ENCODE measurements around the gene ADGRV1.

Gene ADGRV1

DNA sequence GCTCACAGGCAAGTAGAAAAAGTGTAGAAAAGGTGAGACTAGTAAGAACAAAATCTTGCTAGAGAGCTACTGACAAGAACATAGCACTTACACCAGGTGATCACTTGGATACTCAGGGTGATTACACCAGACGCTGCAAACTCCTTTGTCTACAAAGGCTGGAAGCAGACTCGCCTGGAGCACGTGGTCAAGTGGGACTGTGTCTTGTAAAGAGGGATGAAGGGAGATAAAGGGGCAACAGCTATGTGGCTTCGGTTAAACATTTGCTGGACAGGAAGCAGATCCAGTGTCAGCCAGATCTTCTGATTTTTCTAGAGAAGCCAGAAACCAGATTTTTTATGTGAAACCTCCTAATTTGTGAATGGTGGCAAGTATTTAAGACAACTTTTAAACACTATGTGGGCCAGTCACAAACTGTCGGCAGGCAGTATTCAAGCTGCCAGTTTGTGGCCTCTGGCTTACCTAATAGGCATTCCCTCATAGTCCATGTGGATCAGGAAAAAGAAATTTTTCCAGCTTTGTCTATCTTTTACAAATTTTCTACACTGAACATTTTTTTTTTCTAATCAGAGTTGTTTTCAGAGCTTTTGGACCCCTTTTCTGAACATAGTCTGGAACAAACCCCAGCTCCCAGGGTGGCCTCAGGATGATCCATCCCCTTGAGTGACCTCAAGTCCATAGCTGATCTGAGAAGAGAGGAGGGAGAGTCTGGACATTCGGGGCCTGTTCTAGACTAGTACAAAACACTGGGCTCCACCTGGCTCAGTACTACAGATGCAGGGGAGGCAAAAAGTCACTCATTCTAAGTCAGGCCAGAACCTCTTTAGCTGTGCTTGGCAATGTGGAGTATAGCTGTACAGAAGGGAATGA lies 561.6 kb downstream of the ADGRV1 start:
- TF ChIP-seq EP300 (IDR thresholded peaks at IDR 0.05; ENCODE audit: borderline replicate concordance) (no peak), ZBTB7A (IDR thresholded peaks at IDR 0.05; ENCODE audit: low read depth) (no peak), NFIC (IDR thresholded peaks at IDR 0.05) (no peak), RAD21 (IDR thresholded peaks at IDR 0.05; ENCODE audit: low read depth) (no peak), CREB1 (IDR thresholded peaks at IDR 0.05; ENCODE audit: low read depth) (no peak), TCF12 (IDR thresholded peaks at IDR 0.05; ENCODE audit: low read depth) (no peak), TEAD4 (IDR thresholded peaks at IDR 0.05) (no peak), YY1 (IDR thresholded peaks at IDR 0.05; ENCODE audit: low read depth) (no peak), EGR1 (IDR thresholded peaks at IDR 0.05) (no peak), FOXM1 (IDR thresholded peaks at IDR 0.05; ENCODE audit: borderline replicate concordance, low read depth) (no peak), TAF1 (IDR thresholded peaks at IDR 0.05; ENCODE audit: low read depth) (no peak), CEBPB (IDR thresholded peaks at IDR 0.05) (no peak)
- TF ChIP-seq, protein P1, sequence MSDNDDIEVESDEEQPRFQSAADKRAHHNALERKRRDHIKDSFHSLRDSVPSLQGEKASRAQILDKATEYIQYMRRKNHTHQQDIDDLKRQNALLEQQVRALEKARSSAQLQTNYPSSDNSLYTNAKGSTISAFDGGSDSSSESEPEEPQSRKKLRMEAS (IDR thresholded peaks at IDR 0.05), result no peak
- TF ChIP-seq, protein P2, sequence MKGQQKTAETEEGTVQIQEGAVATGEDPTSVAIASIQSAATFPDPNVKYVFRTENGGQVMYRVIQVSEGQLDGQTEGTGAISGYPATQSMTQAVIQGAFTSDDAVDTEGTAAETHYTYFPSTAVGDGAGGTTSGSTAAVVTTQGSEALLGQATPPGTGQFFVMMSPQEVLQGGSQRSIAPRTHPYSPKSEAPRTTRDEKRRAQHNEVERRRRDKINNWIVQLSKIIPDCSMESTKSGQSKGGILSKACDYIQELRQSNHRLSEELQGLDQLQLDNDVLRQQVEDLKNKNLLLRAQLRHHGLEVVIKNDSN (IDR thresholded peaks at IDR 0.05), result no peak
- TF ChIP-seq, protein P3, sequence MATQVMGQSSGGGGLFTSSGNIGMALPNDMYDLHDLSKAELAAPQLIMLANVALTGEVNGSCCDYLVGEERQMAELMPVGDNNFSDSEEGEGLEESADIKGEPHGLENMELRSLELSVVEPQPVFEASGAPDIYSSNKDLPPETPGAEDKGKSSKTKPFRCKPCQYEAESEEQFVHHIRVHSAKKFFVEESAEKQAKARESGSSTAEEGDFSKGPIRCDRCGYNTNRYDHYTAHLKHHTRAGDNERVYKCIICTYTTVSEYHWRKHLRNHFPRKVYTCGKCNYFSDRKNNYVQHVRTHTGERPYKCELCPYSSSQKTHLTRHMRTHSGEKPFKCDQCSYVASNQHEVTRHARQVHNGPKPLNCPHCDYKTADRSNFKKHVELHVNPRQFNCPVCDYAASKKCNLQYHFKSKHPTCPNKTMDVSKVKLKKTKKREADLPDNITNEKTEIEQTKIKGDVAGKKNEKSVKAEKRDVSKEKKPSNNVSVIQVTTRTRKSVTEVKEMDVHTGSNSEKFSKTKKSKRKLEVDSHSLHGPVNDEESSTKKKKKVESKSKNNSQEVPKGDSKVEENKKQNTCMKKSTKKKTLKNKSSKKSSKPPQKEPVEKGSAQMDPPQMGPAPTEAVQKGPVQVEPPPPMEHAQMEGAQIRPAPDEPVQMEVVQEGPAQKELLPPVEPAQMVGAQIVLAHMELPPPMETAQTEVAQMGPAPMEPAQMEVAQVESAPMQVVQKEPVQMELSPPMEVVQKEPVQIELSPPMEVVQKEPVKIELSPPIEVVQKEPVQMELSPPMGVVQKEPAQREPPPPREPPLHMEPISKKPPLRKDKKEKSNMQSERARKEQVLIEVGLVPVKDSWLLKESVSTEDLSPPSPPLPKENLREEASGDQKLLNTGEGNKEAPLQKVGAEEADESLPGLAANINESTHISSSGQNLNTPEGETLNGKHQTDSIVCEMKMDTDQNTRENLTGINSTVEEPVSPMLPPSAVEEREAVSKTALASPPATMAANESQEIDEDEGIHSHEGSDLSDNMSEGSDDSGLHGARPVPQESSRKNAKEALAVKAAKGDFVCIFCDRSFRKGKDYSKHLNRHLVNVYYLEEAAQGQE (IDR thresholded peaks at IDR 0.05; ENCODE audit: low read depth), result no peak

DNA sequence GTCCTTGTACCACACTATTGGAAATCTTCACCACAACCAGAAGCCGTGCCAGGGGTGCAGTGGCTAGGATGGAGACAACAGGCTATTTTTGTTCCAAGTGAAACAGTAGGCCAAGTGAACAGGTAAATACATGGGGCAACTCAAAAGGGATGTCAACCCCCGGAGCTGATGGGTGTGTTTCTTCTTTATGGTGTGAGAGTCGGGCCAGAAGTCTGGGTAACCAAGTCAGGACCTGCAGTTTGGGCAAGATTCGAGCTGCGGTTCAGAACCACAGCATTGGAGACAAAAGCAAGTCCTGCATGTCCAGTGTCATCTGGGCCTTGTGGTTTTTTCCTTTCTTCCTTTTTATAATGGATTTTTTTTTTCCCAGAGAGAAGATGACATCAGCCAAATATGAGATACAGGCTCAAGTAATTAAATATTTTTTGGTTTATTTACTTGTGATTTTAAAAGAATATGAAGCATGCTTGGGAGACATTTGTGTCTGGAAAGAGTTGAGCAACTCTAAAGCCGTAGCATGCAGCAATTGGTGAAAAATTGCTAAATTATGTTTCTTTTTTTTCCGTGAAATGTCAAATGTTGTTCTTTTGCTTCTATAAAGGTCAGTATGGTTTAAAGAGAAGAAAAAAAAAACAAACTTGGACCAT lies 562.9 kb downstream of the ADGRV1 start:
- TF ChIP-seq EP300 (IDR thresholded peaks at IDR 0.05; ENCODE audit: borderline replicate concordance) (no peak), TAF1 (IDR thresholded peaks at IDR 0.05; ENCODE audit: low read depth) (no peak), RAD21 (IDR thresholded peaks at IDR 0.05; ENCODE audit: low read depth) (no peak), ZBTB7A (IDR thresholded peaks at IDR 0.05; ENCODE audit: low read depth) (no peak), CREB1 (IDR thresholded peaks at IDR 0.05; ENCODE audit: low read depth) (no peak)
- TF ChIP-seq, protein P1 (IDR thresholded peaks at IDR 0.05), result no peak
- TF ChIP-seq, protein P2 (IDR thresholded peaks at IDR 0.05), result no peak

DNA sequence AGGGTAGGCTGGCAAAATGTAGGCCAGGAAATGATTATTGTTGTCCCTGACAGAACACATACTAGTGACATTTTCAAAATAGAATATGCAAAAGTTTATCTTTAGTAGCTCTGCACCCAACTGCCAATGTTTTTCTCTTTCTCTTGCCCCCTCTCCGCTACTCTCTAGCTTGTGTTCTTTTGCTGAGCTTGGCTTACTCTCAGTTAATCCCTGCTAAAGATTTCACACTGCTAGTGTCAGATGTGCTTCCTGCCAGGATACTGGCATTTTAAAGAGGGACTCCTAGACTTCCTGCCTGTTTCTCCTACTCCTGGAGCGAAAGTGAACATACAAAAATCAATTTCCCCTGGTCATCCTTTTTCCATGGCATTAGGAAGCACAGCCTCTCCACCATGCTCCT lies 564.1 kb downstream of the ADGRV1 start:
- TF ChIP-seq TCF12 (IDR thresholded peaks at IDR 0.05; ENCODE audit: low read depth), result no peak
- no peak for TF ChIP-seq RAD21 (IDR thresholded peaks at IDR 0.05; ENCODE audit: low read depth)
- TF ChIP-seq EP300 (IDR thresholded peaks at IDR 0.05; ENCODE audit: borderline replicate concordance), result no peak
- TF ChIP-seq CREB1 (IDR thresholded peaks at IDR 0.05; ENCODE audit: low read depth), result no peak
- TF ChIP-seq, protein P2 (IDR thresholded peaks at IDR 0.05), result no peak
- no peak for TF ChIP-seq CEBPB (IDR thresholded peaks at IDR 0.05)
- TF ChIP-seq YY1 (IDR thresholded peaks at IDR 0.05; ENCODE audit: low read depth), result no peak
- TF ChIP-seq, protein P1 (IDR thresholded peaks at IDR 0.05), result no peak
- TF ChIP-seq TAF1 (IDR thresholded peaks at IDR 0.05; ENCODE audit: low read depth), result no peak
- TF ChIP-seq, protein P3 (IDR thresholded peaks at IDR 0.05; ENCODE audit: low read depth), result no peak
- TF ChIP-seq TEAD4 (IDR thresholded peaks at IDR 0.05), result no peak
- TF ChIP-seq NFIC (IDR thresholded peaks at IDR 0.05), result no peak
- no peak for TF ChIP-seq EGR1 (IDR thresholded peaks at IDR 0.05)
- TF ChIP-seq FOXM1 (IDR thresholded peaks at IDR 0.05; ENCODE audit: borderline replicate concordance, low read depth), result no peak

DNA sequence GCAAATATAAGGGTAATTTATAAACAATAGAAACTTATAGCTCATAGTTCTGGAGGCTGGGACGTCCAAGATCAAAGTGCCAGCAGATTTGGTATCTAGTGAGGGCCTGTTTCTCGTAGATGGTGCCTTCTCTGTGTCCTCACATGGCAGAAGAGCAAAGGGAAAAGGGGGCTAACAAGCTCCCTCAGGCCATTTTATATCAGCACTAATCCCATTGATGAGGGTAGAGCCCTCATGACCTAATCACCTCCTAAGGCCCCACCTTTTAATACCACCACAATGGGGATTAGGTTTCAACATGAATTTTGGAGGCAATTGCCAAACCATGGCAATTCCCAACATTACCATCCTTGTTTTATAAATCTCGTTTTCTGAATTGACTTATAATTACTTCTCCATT lies 564.7 kb downstream of the ADGRV1 start:
- no peak for TF ChIP-seq YY1 (IDR thresholded peaks at IDR 0.05; ENCODE audit: low read depth)
- no peak for TF ChIP-seq TAF1 (IDR thresholded peaks at IDR 0.05; ENCODE audit: low read depth)
- no peak for TF ChIP-seq TEAD4 (IDR thresholded peaks at IDR 0.05)
- no peak for TF ChIP-seq TCF12 (IDR thresholded peaks at IDR 0.05; ENCODE audit: low read depth)

DNA sequence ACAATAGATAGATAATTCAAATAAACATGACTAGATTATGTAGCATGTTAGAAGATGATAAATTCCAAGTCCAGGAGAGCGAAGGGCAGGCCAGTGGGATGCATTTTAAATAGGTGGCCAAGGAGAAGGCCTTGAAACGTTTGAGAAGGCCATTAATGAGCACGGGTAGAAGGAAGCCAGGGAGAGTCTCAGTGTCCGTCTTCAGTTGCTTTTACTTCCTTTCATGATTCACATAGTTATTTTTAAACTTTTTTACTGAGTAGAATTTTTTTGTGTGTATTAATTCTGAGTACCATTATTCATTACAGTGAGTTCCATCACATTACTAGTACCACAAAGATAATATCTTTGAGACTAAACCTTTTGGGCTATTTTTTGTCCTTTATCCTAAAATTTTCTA lies 565.3 kb downstream of the ADGRV1 start:
- no peak for TF ChIP-seq TAF1 (IDR thresholded peaks at IDR 0.05; ENCODE audit: low read depth)
- no peak for TF ChIP-seq YY1 (IDR thresholded peaks at IDR 0.05; ENCODE audit: low read depth)
- TF ChIP-seq EP300 (IDR thresholded peaks at IDR 0.05; ENCODE audit: borderline replicate concordance), result no peak
